T1000 (cell line): Measurements from ENCODE around the gene ARFGEF2.
"Not testable (repeated sequence)": the region's sequence is repeated elsewhere in the genome, so short reads cannot be mapped to it uniquely, and the experiment has no call there.

ENCODE experiments used
- DNase-seq: peaks from one replicate; lab custom pipeline; 2025; ENCODE audit warnings: mixed read lengths; lab: John Stamatoyannopoulos, UW

The ARFGEF2 gene

GRCh38 chr20:48999890-49000870 is 78.7 kb downstream of the ARFGEF2 start:
- no peak for DNase-seq

- no peak for DNase-seq
These were observed 80.2 kb downstream of the ARFGEF2 start for GRCh38 chr20:49001741-49002140.

- no peak for DNase-seq
These were observed 85.0 kb downstream of the ARFGEF2 start for GRCh38 chr20:49006446-49006980.

GRCh38 chr20:49009899-49010631 is 88.6 kb downstream of the ARFGEF2 start:
- no peak for DNase-seq

GRCh38 chr20:49024220-49024619 is 102.7 kb downstream of the ARFGEF2 start:
- no peak for DNase-seq

- not testable (repeated sequence) for DNase-seq
These were observed 106.7 kb downstream of the ARFGEF2 start for GRCh38 chr20:49028177-49028576.

- no peak for DNase-seq
These were observed 107.2 kb downstream of the ARFGEF2 start for GRCh38 chr20:49028684-49029083.

GRCh38 chr20:49029203-49029602 is 107.7 kb downstream of the ARFGEF2 start:
- no peak for DNase-seq

GRCh38 chr20:49030954-49031619 is 109.6 kb downstream of the ARFGEF2 start:
- DNase-seq, result no peak

- DNase-seq, result no peak
These were observed 110.9 kb downstream of the ARFGEF2 start for GRCh38 chr20:49032455-49032854.

GRCh38 chr20:49034070-49034732 is 112.7 kb downstream of the ARFGEF2 start:
- DNase-seq, result no peak

- no peak for DNase-seq
These were observed 116.5 kb downstream of the ARFGEF2 start for GRCh38 chr20:49037962-49038387.

- no peak for DNase-seq
These were observed 118.3 kb downstream of the ARFGEF2 start for GRCh38 chr20:49039854-49040253.

- no peak for DNase-seq
These were observed 121.5 kb downstream of the ARFGEF2 start for GRCh38 chr20:49043000-49043399.

GRCh38 chr20:49045440-49046086 is 124.1 kb downstream of the ARFGEF2 start:
- DNase-seq, result no peak

GRCh38 chr20:49046087-49046900 is 124.8 kb downstream of the ARFGEF2 start, which contains the start of gene CSE1L:
TSS of gene CSE1L (plus strand) at chr20:49046312. CDS start at chr20:49058464, 12,152 bp downstream.
- peak; percentile 98 for DNase-seq

GRCh38 chr20:49052334-49052733 is 130.8 kb downstream of the ARFGEF2 start:
- no peak for DNase-seq

- DNase-seq, result no peak
These were observed 132.6 kb downstream of the ARFGEF2 start for GRCh38 chr20:49054056-49054643.

- no peak for DNase-seq
These were observed 141.8 kb downstream of the ARFGEF2 start for GRCh38 chr20:49063279-49063678.

- no peak for DNase-seq
These were observed 153.0 kb downstream of the ARFGEF2 start for GRCh38 chr20:49074521-49074920.
